A549 (cell line): ENCODE data around the gene ZNF805. TPM values are rescaled to one million over a fixed set of nuclear protein-coding genes. Genes with fewer than 3 reads are reported as not detected.

Source experiments
- ATAC-seq, 2 experiments: fragments of 200-7000 bp in 1 of 2; fragments of >200 bp in 1 of 2; cut with Nextera tagmentation in 1 of 2; cut with Tn5 transposase in 1 of 2; 3 replicates each; pipeline versions ENCODE4 v1.8.0 to v1.9.1; 2018 to 2020; ENCODE audit warnings: mild to moderate bottlenecking in 1 of 2, moderate library complexity in 1 of 2
- CTCF ChIA-PET: fragments of 300-600 bp; sonication (Branson Sonifier 250); formaldehyde crosslinking; extraction: SDS; loops from one replicate; lab custom pipeline; 2021; ENCODE audit warnings: antibody characterized with exemption, inconsistent platforms; lab: Yijun Ruan, JAX
- POLR2A ChIA-PET: fragments of 350-600 bp; formaldehyde crosslinking; extraction: SDS; loops from one replicate; lab custom pipeline; 2021; ENCODE audit warnings: antibody characterized with exemption, inconsistent platforms; lab: Yijun Ruan, JAX
- DNase-seq, 2 experiments: peaks; one replicate each; pipeline versions ENCODE4 v3.0.0 to v3.0.0-alpha.2; 2011 to 2016; ENCODE audit warnings: low read depth in 1 of 2, low spot score in 1 of 2
- FAIRE-seq: peaks from 2 replicates; lab custom pipeline; 2011; peaks lifted over from hg19 to GRCh38; lab: Jason Lieb, UNC
- H3K27ac ChIP-seq, 2 experiments: fragments of >200 bp; sonication (Bioruptor Twin); formaldehyde crosslinking; 3 replicates each; pipeline ENCODE4 v1.5.1; 2016 to 2017
- H3K4me1 ChIP-seq: fragments of >200 bp; sonication (Bioruptor Twin); formaldehyde crosslinking; 3 replicates; pipeline ENCODE4 v1.6.1; 2016
- H3K4me2 ChIP-seq: fragments of >200 bp; sonication (Bioruptor Twin); formaldehyde crosslinking; 3 replicates; pipeline ENCODE4 v1.6.1; 2016
- H3K4me3 ChIP-seq: fragments of >200 bp; sonication (Bioruptor Twin); formaldehyde crosslinking; 3 replicates; pipeline ENCODE4 v1.5.1; 2016
- H3K9me3 ChIP-seq: fragments of >200 bp; sonication (Bioruptor Twin); formaldehyde crosslinking; 3 replicates; pipeline ENCODE4 v1.6.1; 2016
- BHLHE40 ChIP-seq: IDR thresholded peaks from 2 replicates; pipeline ENCODE4 v1.6.1; 2012; ENCODE audit warnings: low read depth, low read length, inconsistent platforms
- CBX2 ChIP-seq: fragments of 200-600 bp; sonication (generic); IDR thresholded peaks from 2 replicates; pipeline ENCODE4 v1.6.1; 2016; ENCODE audit warnings: low read depth, mild to moderate bottlenecking, borderline replicate concordance
- CHD2 ChIP-seq: fragments of 150-350 bp; IDR thresholded peaks from 2 replicates; pipeline ENCODE4 v1.6.1; 2014; ENCODE audit warnings: low read length; ENCODE audit not compliant: partially characterized antibody
- EHF ChIP-seq: fragments of 250-450 bp; sonication (Bioruptor Pico); IDR thresholded peaks from 2 replicates; pipeline ENCODE4 v1.5.0; 2020; ENCODE audit warnings: mild to moderate bottlenecking
- EP300 ChIP-seq, 2 experiments: fragments of >200 bp; sonication (Bioruptor Twin); formaldehyde crosslinking; IDR thresholded peaks; 2 replicates in 1 of 2; 3 replicates in 1 of 2; pipeline ENCODE4 v1.6.1; 2016 to 2017
- ESRRA ChIP-seq: fragments of 150-350 bp; IDR thresholded peaks from 2 replicates; pipeline ENCODE4 v1.6.1; 2014; ENCODE audit warnings: mild to moderate bottlenecking, low read length, borderline replicate concordance
- FOSB ChIP-seq: fragments of 250-450 bp; sonication (Bioruptor Pico); IDR thresholded peaks from 2 replicates; pipeline ENCODE4 v1.5.0; 2020; ENCODE audit warnings: mild to moderate bottlenecking, moderate library complexity
- HDAC2 ChIP-seq: fragments of 200-600 bp; sonication (generic); IDR thresholded peaks from 2 replicates; pipeline ENCODE4 v1.6.1; 2016
- HEYL ChIP-seq: fragments of 250-450 bp; sonication (Bioruptor Pico); IDR thresholded peaks from 2 replicates; pipeline ENCODE4 v1.8.0; 2021; ENCODE audit warnings: mild to moderate bottlenecking, moderate library complexity
- HOXA7 ChIP-seq: fragments of 250-450 bp; sonication (Bioruptor Pico); IDR thresholded peaks from 2 replicates; pipeline ENCODE4 v1.5.0; 2020; ENCODE audit warnings: mild to moderate bottlenecking, moderate library complexity
- KDM1A ChIP-seq: fragments of 200-600 bp; sonication (generic); IDR thresholded peaks from 2 replicates; pipeline ENCODE4 v1.6.1; 2016; ENCODE audit warnings: low read depth, mild to moderate bottlenecking
- MAFK ChIP-seq: fragments of 450-650 bp; IDR thresholded peaks from 2 replicates; pipeline ENCODE4 v1.6.1; 2014; ENCODE audit not compliant: partially characterized antibody
- MAZ ChIP-seq: fragments of 150-350 bp; IDR thresholded peaks from 2 replicates; pipeline ENCODE4 v1.6.1; 2014; ENCODE audit warnings: antibody characterized with exemption, low read depth, low read length, borderline replicate concordance
- RCOR1 ChIP-seq: fragments of 150-350 bp; IDR thresholded peaks from 2 replicates; pipeline ENCODE4 v1.6.1; 2014; ENCODE audit warnings: antibody characterized with exemption, low read length, low read depth
- RFX5 ChIP-seq: fragments of 450-650 bp; IDR thresholded peaks from 2 replicates; pipeline ENCODE4 v1.7.1; 2014; ENCODE audit warnings: antibody characterized with exemption, mild to moderate bottlenecking, moderate library complexity
- RNF2 ChIP-seq: fragments of 200-600 bp; sonication (generic); IDR thresholded peaks from 2 replicates; pipeline ENCODE4 v1.6.1; 2016; ENCODE audit warnings: low read depth, mild to moderate bottlenecking, antibody characterized with exemption, moderate library complexity, borderline replicate concordance
- SREBF2 ChIP-seq: fragments of 450-650 bp; IDR thresholded peaks from 2 replicates; pipeline ENCODE4 v1.6.1; 2014; ENCODE audit warnings: mild to moderate bottlenecking, moderate library complexity
- TFCP2L1 ChIP-seq: fragments of 250-450 bp; sonication (Bioruptor Pico); IDR thresholded peaks from 2 replicates; pipeline ENCODE4 v1.5.0; 2021; ENCODE audit warnings: mild to moderate bottlenecking
- ZNF302 ChIP-seq: fragments of 250-450 bp; sonication (Bioruptor Pico); IDR thresholded peaks from 2 replicates; pipeline ENCODE4 v1.9.0; 2021; ENCODE audit warnings: inconsistent platforms, mild to moderate bottlenecking, moderate library complexity
- ZSCAN20 ChIP-seq: fragments of 250-450 bp; sonication (Bioruptor Pico); IDR thresholded peaks from 2 replicates; pipeline ENCODE4 v1.8.0; 2022; ENCODE audit warnings: mild to moderate bottlenecking, moderate library complexity
- WGBS: methylation state at CpG from one replicate; pipeline ENCODE4 v1.1.6; 2017; ENCODE audit errors: missing lambda C conversion rate; 5-methylcytosine and 5-hydroxymethylcytosine counted together
- polyA plus RNA-seq, 4 experiments: library from polyadenylated mRNA; depleted of rRNA in 3 of 4; stranded (reverse); fragments of >200 nt; fragmentation: RNase III in 1 of 4; extraction: RNeasy Plus Mini Kit Qiagen cat#74134 plus additional on column Dnase treatment in 1 of 4; gene quantifications; 2 replicates in 3 of 4; 3 replicates in 1 of 4; pipeline ENCODE4 v1.2.3, GENCODE V29; 2011 to 2017
- TF ChIP-seq, protein P1 (sequence below): IDR thresholded peaks from 2 replicates; pipeline ENCODE4 v1.6.1; 2012; ENCODE audit warnings: low read depth, borderline replicate concordance
- TF ChIP-seq, protein P2 (sequence below): fragments of 200-600 bp; sonication (generic); IDR thresholded peaks from 2 replicates; pipeline ENCODE4 v1.6.1; 2016; ENCODE audit warnings: antibody characterized with exemption, mild to moderate bottlenecking, moderate library complexity
- TF ChIP-seq, protein P3 (sequence below): fragments of >200 bp; sonication (Bioruptor Twin); formaldehyde crosslinking; IDR thresholded peaks from 2 replicates; pipeline ENCODE4 v1.6.1; 2016
- TF ChIP-seq, protein P4 (sequence below): fragments of >200 bp; sonication (Bioruptor Twin); formaldehyde crosslinking; IDR thresholded peaks from 3 replicates; pipeline ENCODE4 v1.5.1; 2016
- TF ChIP-seq, protein P5 (sequence below): IDR thresholded peaks from 2 replicates; pipeline ENCODE4 v1.6.1; 2012
- TF ChIP-seq, protein P6 (sequence below): fragments of 250-450 bp; sonication (Bioruptor Pico); IDR thresholded peaks from 2 replicates; pipeline ENCODE4 v1.5.0; 2021; ENCODE audit warnings: mild to moderate bottlenecking, moderate library complexity, borderline replicate concordance

ZNF805 gene
- polyA plus RNA-seq, 2 of the 4 experiments (the other 2 are of a cell fraction) = 1.5 to 5.6 TPM

DNA sequence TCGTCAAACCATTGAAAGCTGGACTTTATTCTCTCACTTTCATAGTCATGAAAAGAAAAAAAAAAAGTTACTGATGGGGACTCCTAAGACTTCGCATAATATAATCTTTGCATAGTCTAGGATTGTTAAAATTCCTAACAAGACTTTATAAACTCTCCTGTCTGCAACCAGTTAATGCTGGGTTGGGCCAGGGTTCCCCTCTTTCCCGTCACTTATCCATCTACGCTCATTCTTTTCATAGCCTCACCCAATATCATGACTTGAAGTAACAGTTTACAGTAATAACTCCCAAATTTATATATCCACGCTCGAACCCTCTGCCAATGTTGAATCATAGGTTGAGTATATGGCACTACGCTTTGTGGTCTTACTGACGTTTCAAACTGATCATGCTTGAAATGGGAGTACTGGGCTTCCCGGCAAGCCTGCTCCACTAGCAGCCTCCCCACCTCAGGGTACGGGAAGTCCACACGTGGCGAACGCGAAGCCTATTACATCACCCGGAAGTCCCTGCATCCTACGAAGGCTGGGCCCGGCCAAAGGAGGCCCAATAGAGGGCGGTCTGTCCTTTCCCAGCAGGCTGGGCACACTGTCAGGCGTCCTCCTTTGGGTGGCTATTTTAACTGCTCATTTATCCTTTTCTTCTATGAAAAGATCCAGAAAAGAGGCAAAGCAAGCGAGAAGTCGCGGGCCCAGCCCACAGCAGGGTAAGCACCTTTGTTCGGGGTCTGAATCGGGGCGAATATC lies 39.2 kb downstream of the ZNF805 start (continued):
- TF ChIP-seq, protein P1, sequence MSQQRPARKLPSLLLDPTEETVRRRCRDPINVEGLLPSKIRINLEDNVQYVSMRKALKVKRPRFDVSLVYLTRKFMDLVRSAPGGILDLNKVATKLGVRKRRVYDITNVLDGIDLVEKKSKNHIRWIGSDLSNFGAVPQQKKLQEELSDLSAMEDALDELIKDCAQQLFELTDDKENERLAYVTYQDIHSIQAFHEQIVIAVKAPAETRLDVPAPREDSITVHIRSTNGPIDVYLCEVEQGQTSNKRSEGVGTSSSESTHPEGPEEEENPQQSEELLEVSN = peak; percentile 97
- no peak for TF ChIP-seq RNF2
- TF ChIP-seq EHF (CRISPR knock-in tag) = peak; percentile 92; the same call in 1 of the 2 replicates
- TF ChIP-seq FOSB (CRISPR knock-in tag) = no peak
- TF ChIP-seq BHLHE40 = 0 out of 2 replicates have a peak, but pooled peaks have one; percentile 11
- no peak for TF ChIP-seq ESRRA

DNA sequence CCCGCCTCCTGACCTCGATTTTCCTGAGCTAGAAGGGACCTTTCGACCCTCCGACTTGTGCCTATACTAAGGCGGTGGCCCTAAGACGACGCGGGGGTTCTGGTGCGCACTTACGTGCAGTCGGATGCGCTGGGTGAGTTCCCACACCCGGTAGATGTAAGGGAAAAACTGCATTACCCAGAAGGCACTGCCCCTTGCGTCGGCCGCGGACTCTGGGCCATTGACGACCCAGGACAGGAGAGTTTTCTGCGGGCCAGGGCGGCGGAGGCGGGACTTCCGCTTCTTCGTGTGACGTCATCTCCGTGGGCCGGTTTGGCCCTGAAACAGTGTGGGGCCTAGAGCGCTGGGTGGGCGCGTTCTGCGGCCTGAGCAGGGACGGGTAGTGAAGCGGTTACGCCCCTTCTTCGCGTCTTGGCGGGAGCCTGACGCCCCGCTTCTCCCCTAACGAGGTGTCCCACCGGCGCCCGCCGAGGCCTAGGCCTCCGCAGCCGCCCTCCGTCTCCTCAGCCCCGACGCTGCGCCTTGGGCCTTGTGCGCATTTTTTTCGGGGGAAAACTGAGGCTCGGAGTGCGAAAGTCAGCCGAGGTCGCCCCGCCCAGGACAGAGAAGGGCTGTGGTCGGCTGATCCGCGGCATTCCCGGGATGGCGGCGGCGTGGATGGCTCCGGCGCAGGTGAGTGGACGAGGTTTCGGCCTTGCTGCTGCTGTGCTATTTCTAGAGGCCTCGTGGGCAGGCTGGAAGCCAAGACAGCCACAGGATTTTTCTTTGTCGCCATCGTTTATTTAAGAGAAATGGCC lies 39.9 kb downstream of the ZNF805 start, which contains the start of gene ZNF460:
TSS of gene ZNF460 (plus strand) at position 321 of the 797 bp plus-strand sequence. CDS start at position 643, 322 bp downstream.
- POLR2A ChIA-PET = interaction anchor here (0.5 to 0.8 kb wide), 2 partner anchors 40 to 1132 kb away, joined by 3 to 4 read pairs; partner anchors contain the start of gene ZNF805
- CTCF ChIA-PET = no interaction called here
- Histone ChIP-seq H3K4me1 (no peaks in the 10 kb centered on the region), H3K4me2 (peak within 1 kb of the TSS; percentile 87), H3K27ac (peak within 1 kb of the TSS; percentile 94 to 97), H3K4me3 (peak within 1 kb of the TSS; percentile 71), H3K9me3 (peaks cover 65% of the 10 kb centered on the region)
- WGBS = 1% methylated on average over 59 of the region's 71 CpGs
- peak; percentile 84 for FAIRE-seq
- ATAC-seq = peak; percentile 97 to 98
- DNase-seq = peak; percentile 97 to 99
- TF ChIP-seq TFCP2L1 (CRISPR knock-in tag) = no peak
- no peak for TF ChIP-seq EHF (CRISPR knock-in tag)
- TF ChIP-seq, protein P2, sequence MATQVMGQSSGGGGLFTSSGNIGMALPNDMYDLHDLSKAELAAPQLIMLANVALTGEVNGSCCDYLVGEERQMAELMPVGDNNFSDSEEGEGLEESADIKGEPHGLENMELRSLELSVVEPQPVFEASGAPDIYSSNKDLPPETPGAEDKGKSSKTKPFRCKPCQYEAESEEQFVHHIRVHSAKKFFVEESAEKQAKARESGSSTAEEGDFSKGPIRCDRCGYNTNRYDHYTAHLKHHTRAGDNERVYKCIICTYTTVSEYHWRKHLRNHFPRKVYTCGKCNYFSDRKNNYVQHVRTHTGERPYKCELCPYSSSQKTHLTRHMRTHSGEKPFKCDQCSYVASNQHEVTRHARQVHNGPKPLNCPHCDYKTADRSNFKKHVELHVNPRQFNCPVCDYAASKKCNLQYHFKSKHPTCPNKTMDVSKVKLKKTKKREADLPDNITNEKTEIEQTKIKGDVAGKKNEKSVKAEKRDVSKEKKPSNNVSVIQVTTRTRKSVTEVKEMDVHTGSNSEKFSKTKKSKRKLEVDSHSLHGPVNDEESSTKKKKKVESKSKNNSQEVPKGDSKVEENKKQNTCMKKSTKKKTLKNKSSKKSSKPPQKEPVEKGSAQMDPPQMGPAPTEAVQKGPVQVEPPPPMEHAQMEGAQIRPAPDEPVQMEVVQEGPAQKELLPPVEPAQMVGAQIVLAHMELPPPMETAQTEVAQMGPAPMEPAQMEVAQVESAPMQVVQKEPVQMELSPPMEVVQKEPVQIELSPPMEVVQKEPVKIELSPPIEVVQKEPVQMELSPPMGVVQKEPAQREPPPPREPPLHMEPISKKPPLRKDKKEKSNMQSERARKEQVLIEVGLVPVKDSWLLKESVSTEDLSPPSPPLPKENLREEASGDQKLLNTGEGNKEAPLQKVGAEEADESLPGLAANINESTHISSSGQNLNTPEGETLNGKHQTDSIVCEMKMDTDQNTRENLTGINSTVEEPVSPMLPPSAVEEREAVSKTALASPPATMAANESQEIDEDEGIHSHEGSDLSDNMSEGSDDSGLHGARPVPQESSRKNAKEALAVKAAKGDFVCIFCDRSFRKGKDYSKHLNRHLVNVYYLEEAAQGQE = no peak
- TF ChIP-seq SREBF2 = no peak
- no peak for TF ChIP-seq ESRRA
- TF ChIP-seq, protein P3, sequence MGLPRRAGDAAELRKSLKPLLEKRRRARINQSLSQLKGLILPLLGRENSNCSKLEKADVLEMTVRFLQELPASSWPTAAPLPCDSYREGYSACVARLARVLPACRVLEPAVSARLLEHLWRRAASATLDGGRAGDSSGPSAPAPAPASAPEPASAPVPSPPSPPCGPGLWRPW = no peak
- TF ChIP-seq CHD2 = no peak
- no peak for TF ChIP-seq KDM1A
- TF ChIP-seq ZNF302 (CRISPR knock-in tag) = no peak
- TF ChIP-seq, protein P4, sequence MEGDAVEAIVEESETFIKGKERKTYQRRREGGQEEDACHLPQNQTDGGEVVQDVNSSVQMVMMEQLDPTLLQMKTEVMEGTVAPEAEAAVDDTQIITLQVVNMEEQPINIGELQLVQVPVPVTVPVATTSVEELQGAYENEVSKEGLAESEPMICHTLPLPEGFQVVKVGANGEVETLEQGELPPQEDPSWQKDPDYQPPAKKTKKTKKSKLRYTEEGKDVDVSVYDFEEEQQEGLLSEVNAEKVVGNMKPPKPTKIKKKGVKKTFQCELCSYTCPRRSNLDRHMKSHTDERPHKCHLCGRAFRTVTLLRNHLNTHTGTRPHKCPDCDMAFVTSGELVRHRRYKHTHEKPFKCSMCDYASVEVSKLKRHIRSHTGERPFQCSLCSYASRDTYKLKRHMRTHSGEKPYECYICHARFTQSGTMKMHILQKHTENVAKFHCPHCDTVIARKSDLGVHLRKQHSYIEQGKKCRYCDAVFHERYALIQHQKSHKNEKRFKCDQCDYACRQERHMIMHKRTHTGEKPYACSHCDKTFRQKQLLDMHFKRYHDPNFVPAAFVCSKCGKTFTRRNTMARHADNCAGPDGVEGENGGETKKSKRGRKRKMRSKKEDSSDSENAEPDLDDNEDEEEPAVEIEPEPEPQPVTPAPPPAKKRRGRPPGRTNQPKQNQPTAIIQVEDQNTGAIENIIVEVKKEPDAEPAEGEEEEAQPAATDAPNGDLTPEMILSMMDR = no peak; the same call in 2 of the 3 replicates
- TF ChIP-seq RCOR1 = no peak
- TF ChIP-seq, protein P5, sequence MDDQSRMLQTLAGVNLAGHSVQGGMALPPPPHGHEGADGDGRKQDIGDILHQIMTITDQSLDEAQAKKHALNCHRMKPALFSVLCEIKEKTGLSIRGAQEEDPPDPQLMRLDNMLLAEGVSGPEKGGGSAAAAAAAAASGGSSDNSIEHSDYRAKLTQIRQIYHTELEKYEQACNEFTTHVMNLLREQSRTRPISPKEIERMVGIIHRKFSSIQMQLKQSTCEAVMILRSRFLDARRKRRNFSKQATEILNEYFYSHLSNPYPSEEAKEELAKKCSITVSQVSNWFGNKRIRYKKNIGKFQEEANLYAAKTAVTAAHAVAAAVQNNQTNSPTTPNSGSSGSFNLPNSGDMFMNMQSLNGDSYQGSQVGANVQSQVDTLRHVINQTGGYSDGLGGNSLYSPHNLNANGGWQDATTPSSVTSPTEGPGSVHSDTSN = no peak
- no peak for TF ChIP-seq ZSCAN20 (CRISPR knock-in tag)
- TF ChIP-seq HOXA7 (CRISPR knock-in tag) = no peak
- TF ChIP-seq BHLHE40 = no peak
- TF ChIP-seq, protein P6, sequence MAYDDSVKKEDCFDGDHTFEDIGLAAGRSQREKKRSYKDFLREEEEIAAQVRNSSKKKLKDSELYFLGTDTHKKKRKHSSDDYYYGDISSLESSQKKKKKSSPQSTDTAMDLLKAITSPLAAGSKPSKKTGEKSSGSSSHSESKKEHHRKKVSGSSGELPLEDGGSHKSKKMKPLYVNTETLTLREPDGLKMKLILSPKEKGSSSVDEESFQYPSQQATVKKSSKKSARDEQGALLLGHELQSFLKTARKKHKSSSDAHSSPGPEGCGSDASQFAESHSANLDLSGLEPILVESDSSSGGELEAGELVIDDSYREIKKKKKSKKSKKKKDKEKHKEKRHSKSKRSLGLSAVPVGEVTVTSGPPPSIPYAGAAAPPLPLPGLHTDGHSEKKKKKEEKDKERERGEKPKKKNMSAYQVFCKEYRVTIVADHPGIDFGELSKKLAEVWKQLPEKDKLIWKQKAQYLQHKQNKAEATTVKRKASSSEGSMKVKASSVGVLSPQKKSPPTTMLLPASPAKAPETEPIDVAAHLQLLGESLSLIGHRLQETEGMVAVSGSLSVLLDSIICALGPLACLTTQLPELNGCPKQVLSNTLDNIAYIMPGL (CRISPR knock-in tag) = no peak; the same call in 1 of the 2 replicates
- no peak; the same call in 1 of the 2 replicates for TF ChIP-seq MAZ
- TF ChIP-seq RFX5 = 0 out of 2 replicates have a peak, but pooled peaks have one; percentile 20
- no peak for TF ChIP-seq RNF2
- TF ChIP-seq CBX2 = no peak
- TF ChIP-seq MAFK = no peak
- TF ChIP-seq EP300 (IDR thresholded peaks at IDR 0.05) = no peak
- TF ChIP-seq HEYL (CRISPR knock-in tag) = no peak
- TF ChIP-seq HDAC2 = no peak
